Measurements from ENCODE around the gene GYS2. TPM values are rescaled to one million over a fixed set of nuclear protein-coding genes. Genes with fewer than 3 reads are reported as not detected.

GYS2 gene
- total and polyA plus RNA-seq, 9 of the 15 experiments (the other 6 are each of a cell fraction or from before 2014, with no cell fraction given), result not detected

DNA sequence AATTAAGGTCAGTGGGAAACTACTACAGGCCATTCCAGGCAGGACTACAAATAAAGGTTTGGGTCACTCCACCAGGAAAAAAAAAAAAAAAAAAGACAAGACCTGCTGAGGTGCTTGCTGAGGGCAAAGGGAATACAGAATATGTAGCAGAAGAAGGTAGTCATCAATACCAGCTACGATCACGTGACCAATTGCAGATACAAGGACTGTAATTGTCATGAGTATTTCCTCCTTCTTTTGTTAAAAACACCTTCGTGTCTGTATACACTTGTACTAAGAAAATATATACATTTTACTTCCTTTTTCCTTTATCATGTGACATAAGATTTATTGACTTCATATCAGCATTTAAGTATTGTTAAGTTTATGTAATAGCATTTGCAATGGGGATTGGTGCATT lies 19.2 kb downstream of the GYS2 start:
- Histone ChIP-seq H3K9me3 (replicated peaks; ENCODE audit: control insufficient read depth, insufficient read depth, low read depth, low read length) (no peaks in the 10 kb centered on the region; the same call in 1 of the 2 replicates), H3K27me3 (ENCODE audit: control insufficient read depth in 2 of 2, insufficient read depth in 2 of 2, low read length in 2 of 2) (no peaks in the 10 kb centered on the region), H2AFZ (ENCODE audit: low read depth, low read length) (no peak overlapping the region), H3K4me1 (replicated peaks in 1 of 2; ENCODE audit: control insufficient read depth in 2 of 2, insufficient read depth in 2 of 2, low read length in 2 of 2) (no peaks in the 10 kb centered on the region), H3K27ac (ENCODE audit: extremely low read depth, low read depth, low read length) (no peak overlapping the region), H3K9me1 (ENCODE audit: control insufficient read depth, insufficient read depth, low read length) (no peaks in the 10 kb centered on the region), H3K4me2 (ENCODE audit: insufficient read depth, low read length) (no peak overlapping the region), H3K9ac (ENCODE audit: insufficient read depth in 1 of 2, low read depth in 2 of 2, low read length in 2 of 2) (no peak overlapping the region), H3K36me3 (ENCODE audit: control insufficient read depth, insufficient read depth, low read length) (no peaks in the 10 kb centered on the region), H3K4me3 (no peak overlapping the region), H3K79me2 (ENCODE audit: control insufficient read depth, insufficient read depth, low read length) (no peaks in the 10 kb centered on the region), H4K20me1 (replicated peaks; ENCODE audit: control insufficient read depth, insufficient read depth, low read length) (no peaks in the 10 kb centered on the region)
- in situ Hi-C loops (cut with MboI), result no loop called here
- CTCF ChIA-PET (ENCODE audit: low intra/inter-chr PET ratio), result no interaction called here
- BruUV-seq (replicated peaks), result no TSS peak
- DNase-seq (ENCODE audit: extremely low read depth in 1 of 4, low spot score in 3 of 4), result no peak
- no peak for ATAC-seq
- intact Hi-C loops (cut with micrococcal nuclease), result no loop called here
- no peak for FAIRE-seq
- 0% methylated on average over 3 of the region's 3 CpGs for WGBS (ENCODE audit: insufficient coverage, low coverage, missing lambda C conversion rate)
- POLR2A ChIA-PET, result interaction anchor here (0.7 kb wide), 1 partner anchor 58 kb away, joined by 3 read pairs; no protein-coding TSS in a partner anchor
- TF ChIP-seq, protein P1, sequence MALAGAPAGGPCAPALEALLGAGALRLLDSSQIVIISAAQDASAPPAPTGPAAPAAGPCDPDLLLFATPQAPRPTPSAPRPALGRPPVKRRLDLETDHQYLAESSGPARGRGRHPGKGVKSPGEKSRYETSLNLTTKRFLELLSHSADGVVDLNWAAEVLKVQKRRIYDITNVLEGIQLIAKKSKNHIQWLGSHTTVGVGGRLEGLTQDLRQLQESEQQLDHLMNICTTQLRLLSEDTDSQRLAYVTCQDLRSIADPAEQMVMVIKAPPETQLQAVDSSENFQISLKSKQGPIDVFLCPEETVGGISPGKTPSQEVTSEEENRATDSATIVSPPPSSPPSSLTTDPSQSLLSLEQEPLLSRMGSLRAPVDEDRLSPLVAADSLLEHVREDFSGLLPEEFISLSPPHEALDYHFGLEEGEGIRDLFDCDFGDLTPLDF (CRISPR knock-in tag; IDR thresholded peaks at IDR 0.05), result no peak
- TF ChIP-seq TGIF2 (CRISPR knock-in tag; IDR thresholded peaks at IDR 0.05), result no peak
- TF ChIP-seq, protein P2, sequence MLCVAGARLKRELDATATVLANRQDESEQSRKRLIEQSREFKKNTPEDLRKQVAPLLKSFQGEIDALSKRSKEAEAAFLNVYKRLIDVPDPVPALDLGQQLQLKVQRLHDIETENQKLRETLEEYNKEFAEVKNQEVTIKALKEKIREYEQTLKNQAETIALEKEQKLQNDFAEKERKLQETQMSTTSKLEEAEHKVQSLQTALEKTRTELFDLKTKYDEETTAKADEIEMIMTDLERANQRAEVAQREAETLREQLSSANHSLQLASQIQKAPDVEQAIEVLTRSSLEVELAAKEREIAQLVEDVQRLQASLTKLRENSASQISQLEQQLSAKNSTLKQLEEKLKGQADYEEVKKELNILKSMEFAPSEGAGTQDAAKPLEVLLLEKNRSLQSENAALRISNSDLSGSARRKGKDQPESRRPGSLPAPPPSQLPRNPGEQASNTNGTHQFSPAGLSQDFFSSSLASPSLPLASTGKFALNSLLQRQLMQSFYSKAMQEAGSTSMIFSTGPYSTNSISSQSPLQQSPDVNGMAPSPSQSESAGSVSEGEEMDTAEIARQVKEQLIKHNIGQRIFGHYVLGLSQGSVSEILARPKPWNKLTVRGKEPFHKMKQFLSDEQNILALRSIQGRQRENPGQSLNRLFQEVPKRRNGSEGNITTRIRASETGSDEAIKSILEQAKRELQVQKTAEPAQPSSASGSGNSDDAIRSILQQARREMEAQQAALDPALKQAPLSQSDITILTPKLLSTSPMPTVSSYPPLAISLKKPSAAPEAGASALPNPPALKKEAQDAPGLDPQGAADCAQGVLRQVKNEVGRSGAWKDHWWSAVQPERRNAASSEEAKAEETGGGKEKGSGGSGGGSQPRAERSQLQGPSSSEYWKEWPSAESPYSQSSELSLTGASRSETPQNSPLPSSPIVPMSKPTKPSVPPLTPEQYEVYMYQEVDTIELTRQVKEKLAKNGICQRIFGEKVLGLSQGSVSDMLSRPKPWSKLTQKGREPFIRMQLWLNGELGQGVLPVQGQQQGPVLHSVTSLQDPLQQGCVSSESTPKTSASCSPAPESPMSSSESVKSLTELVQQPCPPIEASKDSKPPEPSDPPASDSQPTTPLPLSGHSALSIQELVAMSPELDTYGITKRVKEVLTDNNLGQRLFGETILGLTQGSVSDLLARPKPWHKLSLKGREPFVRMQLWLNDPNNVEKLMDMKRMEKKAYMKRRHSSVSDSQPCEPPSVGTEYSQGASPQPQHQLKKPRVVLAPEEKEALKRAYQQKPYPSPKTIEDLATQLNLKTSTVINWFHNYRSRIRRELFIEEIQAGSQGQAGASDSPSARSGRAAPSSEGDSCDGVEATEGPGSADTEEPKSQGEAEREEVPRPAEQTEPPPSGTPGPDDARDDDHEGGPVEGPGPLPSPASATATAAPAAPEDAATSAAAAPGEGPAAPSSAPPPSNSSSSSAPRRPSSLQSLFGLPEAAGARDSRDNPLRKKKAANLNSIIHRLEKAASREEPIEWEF (CRISPR knock-in tag; IDR thresholded peaks at IDR 0.05), result no peak
- TF ChIP-seq, protein P3, sequence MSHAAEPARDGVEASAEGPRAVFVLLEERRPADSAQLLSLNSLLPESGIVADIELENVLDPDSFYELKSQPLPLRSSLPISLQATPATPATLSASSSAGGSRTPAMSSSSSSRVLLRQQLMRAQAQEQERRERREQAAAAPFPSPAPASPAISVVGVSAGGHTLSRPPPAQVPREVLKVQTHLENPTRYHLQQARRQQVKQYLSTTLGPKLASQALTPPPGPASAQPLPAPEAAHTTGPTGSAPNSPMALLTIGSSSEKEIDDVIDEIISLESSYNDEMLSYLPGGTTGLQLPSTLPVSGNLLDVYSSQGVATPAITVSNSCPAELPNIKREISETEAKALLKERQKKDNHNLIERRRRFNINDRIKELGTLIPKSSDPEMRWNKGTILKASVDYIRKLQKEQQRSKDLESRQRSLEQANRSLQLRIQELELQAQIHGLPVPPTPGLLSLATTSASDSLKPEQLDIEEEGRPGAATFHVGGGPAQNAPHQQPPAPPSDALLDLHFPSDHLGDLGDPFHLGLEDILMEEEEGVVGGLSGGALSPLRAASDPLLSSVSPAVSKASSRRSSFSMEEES (CRISPR knock-in tag; IDR thresholded peaks at IDR 0.05), result peak; percentile 78
- no peak for TF ChIP-seq ZNF586 (CRISPR knock-in tag; conservative IDR thresholded peaks at IDR 0.05)
- no peak for TF ChIP-seq MCM2 (IDR thresholded peaks at IDR 0.05; ENCODE audit: low read depth)
- TF ChIP-seq CBFA2T2 (conservative IDR thresholded peaks at IDR 0.05), result 0 out of 2 replicates have a peak, but pooled peaks have one; percentile 4
- no peak for TF ChIP-seq RFX5 (IDR thresholded peaks at IDR 0.05; ENCODE audit: low read depth, low read length)
- TF ChIP-seq MXI1 (IDR thresholded peaks at IDR 0.05; ENCODE audit: low read depth, low read length), result no peak
- no peak for TF ChIP-seq MAFF (IDR thresholded peaks at IDR 0.05; ENCODE audit: low read length)
- TF ChIP-seq ZNF347 (CRISPR knock-in tag; IDR thresholded peaks at IDR 0.05; ENCODE audit: low read depth), result no peak
- TF ChIP-seq XRCC3 (IDR thresholded peaks at IDR 0.05), result no peak
- no peak for TF ChIP-seq ZKSCAN1 (IDR thresholded peaks at IDR 0.05; ENCODE audit: low read depth, low read length)
- TF ChIP-seq CBX2 (IDR thresholded peaks at IDR 0.05; ENCODE audit: insufficient read depth, low read length, poor library complexity, severe bottlenecking), result no peak
- TF ChIP-seq RBM17 (IDR thresholded peaks at IDR 0.05; ENCODE audit: borderline replicate concordance, low read depth, low read length), result no peak
- TF ChIP-seq POLR2AphosphoS2 (IDR thresholded peaks at IDR 0.05; ENCODE audit: low read length), result no peak

Data from K562 (cell line).